MM.1S (cell line): ENCODE measurements around the gene TYMS.

ENCODE experiments used
- DNase-seq: peaks from one replicate; pipeline ENCODE4 v3.0.0-alpha.2; 2015
- H2AFZ ChIP-seq: fragments of 300-600 bp; sonication (generic); 2 replicates; pipeline ENCODE4 v1.6.0; 2016; ENCODE audit warnings: antibody characterized with exemption, low read length
- H3F3A ChIP-seq: fragments of 300-600 bp; sonication (generic); 2 replicates; pipeline ENCODE4 v1.6.1; 2016; ENCODE audit warnings: mild to moderate bottlenecking, antibody characterized with exemption, low read length, moderate library complexity, mixed read lengths; ENCODE audit not compliant: insufficient read depth
- H3K27ac ChIP-seq: fragments of 300-600 bp; sonication (generic); 2 replicates; pipeline ENCODE4 v1.5.1; 2016; ENCODE audit warnings: mild to moderate bottlenecking, low read length
- H3K27me3 ChIP-seq: fragments of 300-600 bp; sonication (generic); replicated peaks from 2 replicates; pipeline ENCODE4 v1.6.0; 2016; ENCODE audit warnings: low read length; ENCODE audit not compliant: insufficient read depth
- H3K36me3 ChIP-seq: fragments of 300-600 bp; sonication (generic); replicated peaks from 2 replicates; pipeline ENCODE4 v1.6.1; 2016; ENCODE audit warnings: mild to moderate bottlenecking, low read length, mixed read lengths; ENCODE audit not compliant: insufficient read depth
- H3K4me1 ChIP-seq: fragments of 300-600 bp; sonication (generic); 2 replicates; pipeline ENCODE4 v1.6.1; 2016; ENCODE audit warnings: low read length, mixed read lengths
- H3K4me2 ChIP-seq: fragments of 300-600 bp; sonication (generic); 2 replicates; pipeline ENCODE4 v1.6.0; 2016; ENCODE audit warnings: low read depth, low read length
- H3K4me3 ChIP-seq: fragments of 300-600 bp; sonication (generic); 2 replicates; pipeline ENCODE4 v1.5.1; 2016; ENCODE audit warnings: low read length, mixed read lengths
- H3K79me2 ChIP-seq: fragments of 300-600 bp; sonication (generic); 2 replicates; pipeline ENCODE4 v1.6.1; 2016; ENCODE audit warnings: mixed run types, low read length, mixed read lengths
- H3K9ac ChIP-seq: fragments of 300-600 bp; sonication (generic); 2 replicates; pipeline ENCODE4 v1.6.1; 2016; ENCODE audit warnings: low read length, mixed read lengths
- H3K9me2 ChIP-seq: fragments of 300-600 bp; sonication (generic); replicated peaks from 2 replicates; pipeline ENCODE4 v1.6.1; 2016; ENCODE audit warnings: mild to moderate bottlenecking, low read length, mixed read lengths; ENCODE audit not compliant: insufficient read depth
- H3K9me3 ChIP-seq: fragments of 300-600 bp; sonication (generic); replicated peaks from 2 replicates; pipeline ENCODE4 v1.6.1; 2016; ENCODE audit warnings: mild to moderate bottlenecking, low read length, mixed read lengths; ENCODE audit not compliant: insufficient read depth
- H4K20me1 ChIP-seq: fragments of 300-600 bp; sonication (generic); 2 replicates; pipeline ENCODE4 v1.6.1; 2016; ENCODE audit warnings: mild to moderate bottlenecking, low read length, moderate library complexity, mixed read lengths; ENCODE audit not compliant: insufficient read depth
- EZH2 ChIP-seq: fragments of 300-600 bp; sonication (generic); optimal IDR thresholded peaks from 2 replicates; pipeline ENCODE3; 2017; ENCODE audit warnings: low read depth, mild to moderate bottlenecking, antibody characterized with exemption, low read length, mixed read lengths
- EZH2phosphoT487 ChIP-seq: fragments of 300-600 bp; sonication (generic); IDR thresholded peaks from 2 replicates; pipeline ENCODE4 v1.6.1; 2018; ENCODE audit warnings: antibody characterized with exemption, low read length
- TF ChIP-seq, protein P1 (sequence below): fragments of 300-600 bp; sonication (generic); IDR thresholded peaks from 2 replicates; pipeline ENCODE4 v1.5.1; 2016; ENCODE audit warnings: antibody characterized with exemption, low read length, mixed read lengths

The TYMS gene

DNA sequence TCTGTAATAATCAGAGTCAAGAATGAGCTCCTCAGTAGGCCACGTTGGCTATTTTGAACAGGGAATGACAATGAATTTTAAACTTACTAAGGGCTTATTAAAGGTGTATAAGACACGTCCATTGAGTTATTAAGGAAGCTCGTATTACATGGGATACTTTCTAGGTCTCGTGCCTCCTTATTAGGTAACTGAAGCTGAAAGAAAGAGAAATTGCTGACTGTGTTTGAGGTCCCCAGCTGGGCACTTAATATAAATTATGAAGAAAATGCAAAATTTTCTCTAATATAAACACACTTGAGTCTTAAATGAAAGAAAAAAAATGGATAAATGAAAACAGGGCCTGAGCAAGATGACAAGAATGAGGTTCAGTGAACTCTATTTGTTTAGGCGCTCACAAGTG is 38.8 kb upstream of the TYMS start:
- H3K9me3 ChIP-seq, result no peaks in the 10 kb centered on the region
- DNase-seq, result no peak
- TF ChIP-seq EZH2, result no peak
- TF ChIP-seq EZH2phosphoT487, result no peak
- TF ChIP-seq, protein P1, sequence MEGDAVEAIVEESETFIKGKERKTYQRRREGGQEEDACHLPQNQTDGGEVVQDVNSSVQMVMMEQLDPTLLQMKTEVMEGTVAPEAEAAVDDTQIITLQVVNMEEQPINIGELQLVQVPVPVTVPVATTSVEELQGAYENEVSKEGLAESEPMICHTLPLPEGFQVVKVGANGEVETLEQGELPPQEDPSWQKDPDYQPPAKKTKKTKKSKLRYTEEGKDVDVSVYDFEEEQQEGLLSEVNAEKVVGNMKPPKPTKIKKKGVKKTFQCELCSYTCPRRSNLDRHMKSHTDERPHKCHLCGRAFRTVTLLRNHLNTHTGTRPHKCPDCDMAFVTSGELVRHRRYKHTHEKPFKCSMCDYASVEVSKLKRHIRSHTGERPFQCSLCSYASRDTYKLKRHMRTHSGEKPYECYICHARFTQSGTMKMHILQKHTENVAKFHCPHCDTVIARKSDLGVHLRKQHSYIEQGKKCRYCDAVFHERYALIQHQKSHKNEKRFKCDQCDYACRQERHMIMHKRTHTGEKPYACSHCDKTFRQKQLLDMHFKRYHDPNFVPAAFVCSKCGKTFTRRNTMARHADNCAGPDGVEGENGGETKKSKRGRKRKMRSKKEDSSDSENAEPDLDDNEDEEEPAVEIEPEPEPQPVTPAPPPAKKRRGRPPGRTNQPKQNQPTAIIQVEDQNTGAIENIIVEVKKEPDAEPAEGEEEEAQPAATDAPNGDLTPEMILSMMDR, result no peak
- H3K27me3 ChIP-seq, result no peaks in the 10 kb centered on the region
- H4K20me1 ChIP-seq, result no peaks in the 10 kb centered on the region
- H3K79me2 ChIP-seq, result no peaks in the 10 kb centered on the region
- H3K9me2 ChIP-seq, result no peaks in the 10 kb centered on the region
- no peak overlapping the region for H3K4me3 ChIP-seq
- no peak overlapping the region for H3K9ac ChIP-seq
- no peak overlapping the region for H3K4me2 ChIP-seq
- no peak overlapping the region for H3K27ac ChIP-seq
- no peak overlapping the region for H2AFZ ChIP-seq
- no peaks in the 10 kb centered on the region for H3F3A ChIP-seq
- no peaks in the 10 kb centered on the region for H3K4me1 ChIP-seq
- H3K36me3 ChIP-seq, result no peaks in the 10 kb centered on the region

GRCh38 chr18:621291-622043 is 36.0 kb upstream of the TYMS start:
- Histone ChIP-seq H3K4me1 (no peaks in the 10 kb centered on the region), H3K9ac (no peak overlapping the region), H3K36me3 (no peaks in the 10 kb centered on the region), H3K79me2 (no peaks in the 10 kb centered on the region), H3K27ac (no peak overlapping the region), H3K9me2 (no peaks in the 10 kb centered on the region), H3K4me2 (no peak overlapping the region), H3K9me3 (no peaks in the 10 kb centered on the region), H2AFZ (no peak overlapping the region), H4K20me1 (no peaks in the 10 kb centered on the region), H3K4me3 (no peak overlapping the region), H3K27me3 (no peaks in the 10 kb centered on the region), H3F3A (no peaks in the 10 kb centered on the region)
- TF ChIP-seq, protein P1, result no peak
- TF ChIP-seq EZH2 (no peak), EZH2phosphoT487 (no peak)
- no peak for DNase-seq

GRCh38 chr18:622289-622688 is 35.2 kb upstream of the TYMS start:
- no peak for DNase-seq
- Histone ChIP-seq H3F3A (no peaks in the 10 kb centered on the region), H3K9me2 (no peaks in the 10 kb centered on the region), H3K4me2 (no peak overlapping the region), H3K79me2 (no peaks in the 10 kb centered on the region), H3K4me3 (no peak overlapping the region), H3K27ac (no peak overlapping the region), H3K9ac (no peak overlapping the region), H3K27me3 (no peaks in the 10 kb centered on the region), H3K36me3 (no peaks in the 10 kb centered on the region), H3K4me1 (no peaks in the 10 kb centered on the region), H4K20me1 (no peaks in the 10 kb centered on the region), H3K9me3 (no peaks in the 10 kb centered on the region), H2AFZ (no peak overlapping the region)
- TF ChIP-seq, protein P1, result no peak
- TF ChIP-seq EZH2 (no peak), EZH2phosphoT487 (no peak)
